GM12864 (cell line): Measurements from ENCODE around the gene PI4KA.
"Not testable (repeated sequence)": the region's sequence is repeated elsewhere in the genome, so short reads cannot be mapped to it uniquely, and the experiment has no call there.

ENCODE experiments used
- DNase-seq: peaks from one replicate; pipeline ENCODE4 v3.0.0-alpha.2; 2011; ENCODE audit warnings: low read depth
- H3K4me3 ChIP-seq: 2 replicates; pipeline ENCODE4 v1.5.1; 2011; ENCODE audit warnings: mild to moderate bottlenecking, low read depth, low read length, control low read depth
- CTCF ChIP-seq: IDR thresholded peaks from 2 replicates; pipeline ENCODE4 v1.5.1; 2011; ENCODE audit warnings: low read depth, mild to moderate bottlenecking, moderate library complexity, low read length, control low read depth, inconsistent platforms; ENCODE audit errors: missing control alignments

The PI4KA gene

DNA sequence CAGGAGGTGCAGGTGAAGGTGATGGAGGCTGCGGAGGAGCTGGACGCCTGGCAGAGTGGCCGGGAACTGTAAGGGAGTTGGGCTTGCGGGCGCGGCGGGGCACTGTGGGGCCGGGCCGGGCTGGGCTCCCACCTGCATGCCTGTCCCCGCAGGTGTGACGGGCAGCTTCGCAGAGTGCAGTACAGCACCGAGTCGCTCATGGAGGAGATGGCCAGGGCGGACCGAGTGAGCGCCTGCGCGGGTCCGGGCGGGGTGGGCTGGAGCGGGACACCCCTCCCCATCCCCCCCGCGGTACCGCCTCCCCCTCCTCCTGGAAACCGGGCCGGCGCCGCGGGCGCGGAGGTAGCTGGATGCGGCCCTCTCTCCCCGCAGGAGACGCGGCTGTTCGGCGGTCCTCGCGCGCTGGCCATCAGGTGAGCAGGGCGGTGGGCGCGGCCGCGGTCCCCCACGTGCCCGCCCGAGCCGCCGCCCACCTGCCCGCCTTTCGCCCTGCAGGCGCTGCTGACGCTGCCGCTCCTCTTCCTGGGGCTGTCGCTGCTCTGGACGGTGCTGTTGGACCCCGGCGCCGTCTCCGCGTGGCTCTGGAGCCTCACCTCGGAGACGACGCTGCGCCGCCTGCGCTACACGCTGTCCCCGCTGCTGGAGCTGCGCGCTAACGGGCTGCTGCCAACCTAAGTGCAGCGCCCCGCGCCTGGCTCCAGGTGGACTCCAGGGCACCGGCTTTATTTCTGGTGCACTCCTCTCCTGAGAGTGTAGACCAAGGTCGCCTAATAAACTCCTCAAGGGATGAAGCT, 154.6 kb downstream of the PI4KA start:
- not testable (repeated sequence) for DNase-seq
- peak; percentile 11 for TF ChIP-seq CTCF
- H3K4me3 ChIP-seq: peak overlapping the region; percentile 17; the same call in 1 of the 2 replicates

GRCh38 chr22:20703414-20703806, 155.2 kb downstream of the PI4KA start:
- DNase-seq: not testable (repeated sequence)
- peak overlapping the region; percentile 17 for H3K4me3 ChIP-seq

- H3K4me3 ChIP-seq: peak overlapping the region; percentile 62
- DNase-seq: peak; percentile 74
These were observed 155.8 kb downstream of the PI4KA start for GRCh38 chr22:20702546-20703413.

- DNase-seq: not testable (repeated sequence)
- peak overlapping the region; percentile 62 for H3K4me3 ChIP-seq
These were observed 156.5 kb downstream of the PI4KA start for GRCh38 chr22:20702175-20702545.

DNA sequence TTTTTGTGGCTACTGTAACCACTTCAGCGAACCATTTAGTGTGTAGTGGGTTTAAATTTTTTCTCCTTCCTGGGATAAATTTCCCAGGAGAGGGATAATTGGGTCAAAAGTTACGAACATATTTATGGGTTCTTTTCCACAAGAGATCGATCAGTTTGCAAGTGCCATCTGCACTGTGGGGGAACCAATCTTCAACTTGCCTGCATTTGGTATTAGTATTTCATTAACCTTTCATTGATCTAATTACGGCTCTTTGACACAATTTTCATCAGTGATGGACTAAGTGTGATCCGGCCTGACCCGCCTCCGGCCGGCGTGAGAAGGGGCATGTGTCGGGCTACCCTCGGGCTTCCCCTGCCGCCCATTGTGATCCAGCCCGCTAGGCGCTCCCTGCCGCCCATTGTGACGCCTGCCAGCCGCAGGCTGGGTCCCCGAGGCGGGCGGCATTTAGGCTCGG, 156.9 kb downstream of the PI4KA start:
- peak overlapping the region; percentile 36 for H3K4me3 ChIP-seq
- DNase-seq: not testable (repeated sequence)

DNA sequence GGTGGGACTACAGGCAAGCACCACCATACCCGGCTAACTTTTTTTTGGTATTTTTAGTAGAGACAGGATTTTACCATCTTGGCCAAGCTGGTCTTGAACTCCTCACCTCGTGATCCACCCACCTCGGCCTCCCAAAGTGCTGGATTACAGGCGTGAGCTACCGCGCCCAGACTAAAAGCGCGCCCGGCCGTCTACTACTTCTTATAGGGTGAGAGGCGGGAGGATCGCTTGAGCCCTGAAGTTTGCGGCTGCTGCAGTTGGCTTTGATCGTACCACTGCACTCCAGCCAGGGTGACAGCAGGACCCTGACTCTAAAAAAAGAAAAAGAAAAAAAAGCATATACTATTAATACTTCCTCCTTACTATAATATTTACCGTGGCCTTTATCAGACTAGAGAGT, 158.3 kb downstream of the PI4KA start:
- DNase-seq: not testable (repeated sequence)

GRCh38 chr22:20699856-20700255, 158.8 kb downstream of the PI4KA start:
- not testable (repeated sequence) for DNase-seq, H3K4me3 ChIP-seq

More for the DNA sequence above, 158.3 kb downstream of the PI4KA start:
- not testable (repeated sequence) for H3K4me3 ChIP-seq

GRCh38 chr22:20697481-20698113, 161.0 kb downstream of the PI4KA start:
- peak; percentile 46 for DNase-seq
- H3K4me3 ChIP-seq: not testable (repeated sequence)
- peak; percentile 59 for TF ChIP-seq CTCF

- not testable (repeated sequence) for H3K4me3 ChIP-seq, DNase-seq
These were observed 162.6 kb downstream of the PI4KA start for GRCh38 chr22:20696056-20696455.

DNA sequence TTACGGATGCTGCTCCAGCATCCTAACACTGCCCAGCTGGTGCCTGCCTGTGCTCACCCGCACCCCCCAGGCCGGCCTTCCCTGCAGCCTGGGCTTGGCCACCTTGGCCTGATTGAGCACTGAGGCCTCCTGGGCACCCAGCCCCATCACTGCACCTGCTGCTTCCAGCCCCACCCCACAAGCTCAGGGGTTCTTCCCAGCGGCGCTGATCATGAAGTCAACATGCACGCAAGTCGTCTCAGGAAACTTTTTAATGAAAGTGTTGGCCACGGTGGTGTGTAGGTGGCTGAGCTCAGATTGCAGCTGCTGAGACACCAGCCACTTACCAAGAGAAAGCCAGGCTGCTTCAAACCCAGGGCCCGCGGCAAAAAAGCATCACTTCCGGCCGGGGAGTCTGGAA, 163.4 kb downstream of the PI4KA start:
- not testable (repeated sequence) for DNase-seq, H3K4me3 ChIP-seq

DNA sequence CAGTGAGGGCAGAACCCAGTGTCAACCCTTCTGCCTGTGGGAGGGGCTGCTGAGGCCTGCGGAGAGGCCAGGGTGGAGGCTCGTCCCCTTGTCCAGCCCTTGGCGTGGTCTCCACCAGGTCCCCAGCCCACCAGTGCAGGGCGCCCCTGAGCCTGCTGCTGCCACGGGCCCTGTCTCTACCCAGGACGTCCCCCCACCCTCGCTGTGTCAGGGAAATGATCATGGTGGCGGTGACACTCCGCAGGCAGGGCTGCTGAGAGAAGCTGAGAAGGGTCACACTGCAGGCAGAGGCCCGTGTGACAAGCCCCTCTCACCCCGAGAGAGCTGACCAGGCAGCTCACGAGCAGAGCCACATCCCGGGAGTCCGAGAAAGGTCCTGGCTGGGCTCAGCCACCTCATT, 164.4 kb downstream of the PI4KA start:
- not testable (repeated sequence) for DNase-seq, H3K4me3 ChIP-seq

DNA sequence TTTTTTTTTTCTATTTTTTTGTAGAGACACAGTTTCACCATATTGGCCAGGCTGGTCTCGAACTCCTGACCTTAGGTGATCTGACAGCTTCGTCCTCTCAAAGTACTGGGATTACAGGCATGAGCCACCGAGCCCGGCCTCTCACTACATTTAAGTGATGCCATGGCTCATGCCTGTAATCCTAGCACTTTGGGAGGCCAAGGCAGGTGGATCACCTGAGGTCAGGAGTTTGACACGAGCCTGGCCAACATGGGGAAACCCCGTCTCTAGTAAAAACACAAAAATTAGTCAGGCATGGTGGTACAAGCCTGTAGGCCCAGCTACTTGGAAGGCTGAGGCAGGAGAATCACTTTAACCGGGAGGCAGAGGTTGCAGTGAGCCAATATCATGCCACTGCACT, 165.7 kb downstream of the PI4KA start:
- not testable (repeated sequence) for DNase-seq, H3K4me3 ChIP-seq

GRCh38 chr22:20690586-20691317, 167.9 kb downstream of the PI4KA start:
- H3K4me3 ChIP-seq, DNase-seq: not testable (repeated sequence)

- DNase-seq, H3K4me3 ChIP-seq: not testable (repeated sequence)
These were observed 171.0 kb downstream of the PI4KA start for GRCh38 chr22:20687356-20688172.

GRCh38 chr22:20685764-20686163, 172.8 kb downstream of the PI4KA start:
- not testable (repeated sequence) for H3K4me3 ChIP-seq, DNase-seq
